AG09309 (cell line): ENCODE data around the gene GP1BB.

ENCODE experiments used
- DNase-seq: peaks from one replicate; pipeline ENCODE4 v3.0.0-alpha.2; 2010; ENCODE audit warnings: low read depth
- H3K4me3 ChIP-seq: 2 replicates; pipeline ENCODE4 v1.5.1; 2011; ENCODE audit warnings: mild to moderate bottlenecking, low read depth, low read length, moderate library complexity; ENCODE audit not compliant: control insufficient read depth
- TF ChIP-seq, protein P1 (sequence below): IDR thresholded peaks from 2 replicates; pipeline ENCODE4 v1.5.1; 2011; ENCODE audit warnings: mild to moderate bottlenecking, low read depth, low read length, inconsistent platforms; ENCODE audit not compliant: insufficient read depth, control insufficient read depth; ENCODE audit errors: missing control alignments

Gene GP1BB

DNA sequence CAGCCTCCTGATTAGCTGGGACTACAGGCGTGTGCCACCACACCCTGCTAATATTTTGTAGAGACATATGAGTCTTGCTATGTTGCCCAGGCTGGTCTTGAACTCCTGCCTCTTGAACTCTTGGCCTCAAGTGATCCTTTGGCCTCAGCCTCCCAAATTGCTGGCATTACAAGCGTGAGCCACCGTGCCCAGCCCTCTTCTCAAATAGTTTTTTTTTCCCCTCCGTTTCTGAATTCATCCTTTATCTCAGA is 49.0 kb downstream of the GP1BB start:
- no peak for DNase-seq
- TF ChIP-seq, protein P1, sequence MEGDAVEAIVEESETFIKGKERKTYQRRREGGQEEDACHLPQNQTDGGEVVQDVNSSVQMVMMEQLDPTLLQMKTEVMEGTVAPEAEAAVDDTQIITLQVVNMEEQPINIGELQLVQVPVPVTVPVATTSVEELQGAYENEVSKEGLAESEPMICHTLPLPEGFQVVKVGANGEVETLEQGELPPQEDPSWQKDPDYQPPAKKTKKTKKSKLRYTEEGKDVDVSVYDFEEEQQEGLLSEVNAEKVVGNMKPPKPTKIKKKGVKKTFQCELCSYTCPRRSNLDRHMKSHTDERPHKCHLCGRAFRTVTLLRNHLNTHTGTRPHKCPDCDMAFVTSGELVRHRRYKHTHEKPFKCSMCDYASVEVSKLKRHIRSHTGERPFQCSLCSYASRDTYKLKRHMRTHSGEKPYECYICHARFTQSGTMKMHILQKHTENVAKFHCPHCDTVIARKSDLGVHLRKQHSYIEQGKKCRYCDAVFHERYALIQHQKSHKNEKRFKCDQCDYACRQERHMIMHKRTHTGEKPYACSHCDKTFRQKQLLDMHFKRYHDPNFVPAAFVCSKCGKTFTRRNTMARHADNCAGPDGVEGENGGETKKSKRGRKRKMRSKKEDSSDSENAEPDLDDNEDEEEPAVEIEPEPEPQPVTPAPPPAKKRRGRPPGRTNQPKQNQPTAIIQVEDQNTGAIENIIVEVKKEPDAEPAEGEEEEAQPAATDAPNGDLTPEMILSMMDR, result no peak
- no peak overlapping the region for H3K4me3 ChIP-seq

DNA sequence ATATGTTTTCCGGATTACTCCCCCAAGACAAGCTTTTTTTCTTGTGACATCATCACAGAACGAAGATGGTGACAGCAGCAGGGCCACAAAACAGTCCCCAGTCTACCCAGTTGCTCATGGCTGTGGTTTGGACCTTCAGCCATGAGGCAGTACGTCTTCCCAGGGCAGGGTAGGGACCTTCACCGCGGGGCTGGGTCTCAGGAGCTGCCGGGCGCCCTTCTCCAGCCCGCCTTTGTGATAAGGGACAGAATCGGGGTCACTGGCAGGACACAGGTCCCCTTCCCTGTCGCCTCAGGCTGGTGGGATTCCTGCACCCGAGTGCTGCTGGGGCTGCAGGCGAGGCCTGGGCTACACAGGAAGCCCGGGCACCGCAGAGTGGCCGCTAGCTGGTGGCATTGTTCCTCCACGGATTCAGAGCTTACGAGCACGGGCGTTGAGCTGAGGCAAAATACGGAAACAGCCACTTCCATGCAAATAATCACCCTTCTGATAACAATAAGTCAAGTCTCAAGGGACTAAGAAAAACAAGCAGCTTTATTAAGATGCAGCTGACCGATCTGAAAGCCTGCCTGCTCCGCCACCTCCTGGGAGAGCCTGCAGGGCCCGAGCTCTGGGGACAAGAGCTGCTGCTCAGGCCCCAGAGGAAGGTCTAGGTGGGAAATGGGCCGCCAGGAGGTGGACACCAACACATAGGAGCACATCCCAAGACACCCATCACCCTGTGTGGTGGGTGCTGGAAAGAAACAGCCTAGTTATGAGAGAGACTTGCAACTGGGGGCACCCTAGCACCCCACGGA is 49.5 kb downstream of the GP1BB start:
- no peak overlapping the region for H3K4me3 ChIP-seq
- TF ChIP-seq, protein P1, result no peak
- no peak for DNase-seq

DNA sequence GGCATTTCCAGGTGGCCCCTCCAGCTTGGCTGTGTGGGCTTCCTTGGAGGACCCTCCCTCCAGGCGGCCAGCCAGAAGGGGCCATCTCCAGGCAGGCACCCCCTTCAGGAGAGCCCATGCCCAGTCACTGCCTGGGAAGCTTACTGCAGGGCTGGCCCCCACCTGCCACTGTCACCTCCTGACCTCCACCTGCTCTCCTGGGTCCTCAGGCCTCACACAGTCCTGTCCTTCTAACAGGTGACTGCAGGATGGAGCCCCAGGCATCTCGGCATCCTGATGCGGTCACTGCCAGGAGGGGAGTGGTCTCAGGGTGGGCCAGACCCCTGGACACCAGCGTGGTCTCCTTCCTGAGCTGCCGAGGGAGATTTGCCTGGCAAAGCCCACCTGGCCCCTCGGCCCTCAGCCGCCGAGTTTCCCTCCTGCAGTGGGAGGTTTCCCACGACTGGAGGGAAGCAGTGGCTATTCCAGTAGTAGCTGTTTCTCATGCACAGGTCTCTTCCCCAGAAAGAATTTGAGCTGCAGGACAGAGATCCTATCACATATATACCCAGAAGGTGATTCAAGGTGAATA is 50.2 kb downstream of the GP1BB start:
- TF ChIP-seq, protein P1, result no peak

More for the DNA sequence above, 50.2 kb downstream of the GP1BB start:
- no peak for DNase-seq
- H3K4me3 ChIP-seq, result no peak overlapping the region
